ENCODE results near the gene PAFAH1B2.

DNA sequence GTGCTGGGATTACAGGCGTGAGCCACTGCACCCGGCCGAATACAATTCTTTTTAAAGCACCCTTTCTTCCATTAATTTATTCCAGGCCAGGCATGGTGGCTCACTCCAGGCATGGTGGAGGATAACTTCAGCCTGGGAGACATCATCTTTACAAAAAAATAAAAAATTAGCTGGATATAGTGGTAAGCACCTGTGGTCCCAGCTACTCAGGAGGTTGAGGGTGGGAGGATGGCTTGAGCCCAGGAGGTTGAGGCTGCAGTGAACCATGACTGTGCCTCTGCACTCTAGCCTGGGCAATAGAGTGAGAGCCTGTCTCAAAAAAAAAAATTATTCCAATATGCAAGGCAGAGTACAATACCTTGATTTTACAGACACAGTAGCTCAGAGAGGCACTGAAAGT, 66.5 kb downstream of the PAFAH1B2 start:
- no peak for TF ChIP-seq EZH2phosphoT487 (IDR thresholded peaks at IDR 0.05)
- TF ChIP-seq, protein P1, sequence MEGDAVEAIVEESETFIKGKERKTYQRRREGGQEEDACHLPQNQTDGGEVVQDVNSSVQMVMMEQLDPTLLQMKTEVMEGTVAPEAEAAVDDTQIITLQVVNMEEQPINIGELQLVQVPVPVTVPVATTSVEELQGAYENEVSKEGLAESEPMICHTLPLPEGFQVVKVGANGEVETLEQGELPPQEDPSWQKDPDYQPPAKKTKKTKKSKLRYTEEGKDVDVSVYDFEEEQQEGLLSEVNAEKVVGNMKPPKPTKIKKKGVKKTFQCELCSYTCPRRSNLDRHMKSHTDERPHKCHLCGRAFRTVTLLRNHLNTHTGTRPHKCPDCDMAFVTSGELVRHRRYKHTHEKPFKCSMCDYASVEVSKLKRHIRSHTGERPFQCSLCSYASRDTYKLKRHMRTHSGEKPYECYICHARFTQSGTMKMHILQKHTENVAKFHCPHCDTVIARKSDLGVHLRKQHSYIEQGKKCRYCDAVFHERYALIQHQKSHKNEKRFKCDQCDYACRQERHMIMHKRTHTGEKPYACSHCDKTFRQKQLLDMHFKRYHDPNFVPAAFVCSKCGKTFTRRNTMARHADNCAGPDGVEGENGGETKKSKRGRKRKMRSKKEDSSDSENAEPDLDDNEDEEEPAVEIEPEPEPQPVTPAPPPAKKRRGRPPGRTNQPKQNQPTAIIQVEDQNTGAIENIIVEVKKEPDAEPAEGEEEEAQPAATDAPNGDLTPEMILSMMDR (IDR thresholded peaks at IDR 0.05), result no peak
